Activated CD4-positive, alpha-beta memory T cell treated with anti-CD3 and anti-CD28 coated beads, Interleukin-2, amount 10 ng/mL, durations not matched to agents 7 days and 5 days (primary cell): ENCODE measurements around the gene LRTM2. TPM values are rescaled to one million over a fixed set of nuclear protein-coding genes. Genes with fewer than 3 reads are reported as not detected.
A peak's percentile ranks its signal among the peaks of the same experiment; 100 is the strongest.

Experiments
- CTCF ChIA-PET: fragments of 350-600 bp; sonication (Branson Sonifier 250); formaldehyde crosslinking; loops from one replicate; lab custom pipeline; 2021; ENCODE audit warnings: antibody characterized with exemption, inconsistent platforms; lab: Charles Lee
- POLR2A ChIA-PET: fragments of 350-600 bp; sonication (Branson Sonifier 250); formaldehyde crosslinking; loops from one replicate; lab custom pipeline; 2021; ENCODE audit warnings: antibody characterized with exemption; lab: Charles Lee
- DNase-seq: peaks from one replicate; pipeline ENCODE4 v3.0.0-alpha.2; 2020
- H3K27ac Mint-ChIP-seq: one replicate; pipeline ENCODE4 v1.8.0; 2021; ENCODE audit warnings: mild to moderate bottlenecking, mixed read lengths
- H3K27me3 Mint-ChIP-seq: one replicate; pipeline ENCODE4 v1.8.0; 2021; ENCODE audit warnings: mixed read lengths
- H3K36me3 Mint-ChIP-seq: one replicate; pipeline ENCODE4 v1.8.0; 2021; ENCODE audit warnings: low read depth, mixed read lengths
- H3K4me1 Mint-ChIP-seq: one replicate; pipeline ENCODE4 v1.8.0; 2021; ENCODE audit warnings: mixed read lengths
- H3K4me3 Mint-ChIP-seq: one replicate; pipeline ENCODE4 v1.8.0; 2021; ENCODE audit warnings: mild to moderate bottlenecking, mixed read lengths
- H3K9me3 Mint-ChIP-seq: one replicate; pipeline ENCODE4 v1.8.0; 2021; ENCODE audit warnings: mixed read lengths
- total RNA-seq, 2 experiments: library from RNA; stranded (reverse); gene quantifications; one replicate each; pipeline ENCODE4 v1.2.3, GENCODE V29; 2021

The LRTM2 gene
- total RNA-seq, 2 experiments from 2014 or later, result not detected

GRCh38 chr12:1792406-1792805 is 28.0 kb upstream of the LRTM2 start:
- POLR2A ChIA-PET, result interaction anchor here (2.5 to 2.6 kb wide), 2 partner anchors 132 to 139 kb away, joined by 17 to 26 read pairs; no protein-coding TSS in a partner anchor

GRCh38 chr12:1793426-1794210 is 26.7 kb upstream of the LRTM2 start:
- peaks cover 28% of the 10 kb centered on the region for H3K4me1 Mint-ChIP-seq
- H3K9me3 Mint-ChIP-seq, result no peaks in the 10 kb centered on the region
- H3K27me3 Mint-ChIP-seq, result no peaks in the 10 kb centered on the region
- H3K27ac Mint-ChIP-seq, result no peak overlapping the region
- no peak for DNase-seq
- peaks cover 4% of the 10 kb centered on the region for H3K36me3 Mint-ChIP-seq
- ChIA-PET POLR2A (no interaction called here), CTCF (interaction anchor here (1.0 to 5.8 kb wide), 5 partner anchors 138 to 158 kb away, joined by 4 to 282 read pairs (median 62); no protein-coding TSS in a partner anchor)
- H3K4me3 Mint-ChIP-seq, result no peak overlapping the region

More at GRCh38 chr12:1792406-1792805, 28.0 kb upstream of the LRTM2 start:
- peak; percentile 14 for DNase-seq
- Mint-ChIP-seq H3K27me3 (no peaks in the 10 kb centered on the region), H3K9me3 (no peaks in the 10 kb centered on the region), H3K27ac (no peak overlapping the region), H3K4me1 (peaks cover 27% of the 10 kb centered on the region), H3K4me3 (no peak overlapping the region), H3K36me3 (peaks cover 4% of the 10 kb centered on the region)
- CTCF ChIA-PET, result interaction anchor here (0.9 to 5.8 kb wide), 4 partner anchors 137 to 242 kb away, joined by 3 to 282 read pairs (median 74); no protein-coding TSS in a partner anchor

GRCh38 chr12:1794440-1795090 is 25.8 kb upstream of the LRTM2 start:
- ChIA-PET POLR2A (interaction anchor here (0.6 to 1.6 kb wide), 2 partner anchors 145 to 185 kb away, joined by 3 to 15 read pairs; no protein-coding TSS in a partner anchor), CTCF (interaction anchor here (1.0 to 3.6 kb wide), 6 partner anchors 141 to 240 kb away, joined by 3 to 57 read pairs (median 6); no protein-coding TSS in a partner anchor)
- DNase-seq, result no peak

GRCh38 chr12:1795221-1795784 is 25.1 kb upstream of the LRTM2 start:
- ChIA-PET CTCF (interaction anchor here (0.6 to 3.6 kb wide), 9 partner anchors 34 to 239 kb away, joined by 3 to 57 read pairs (median 3); no protein-coding TSS in a partner anchor), POLR2A (interaction anchor here (0.6 to 1.6 kb wide), 5 partner anchors 19 to 184 kb away, joined by 3 to 15 read pairs (median 3); no protein-coding TSS in a partner anchor)
- no peaks in the 10 kb centered on the region for H3K9me3 Mint-ChIP-seq
- H3K36me3 Mint-ChIP-seq, result no peaks in the 10 kb centered on the region
- H3K27me3 Mint-ChIP-seq, result no peaks in the 10 kb centered on the region
- H3K4me3 Mint-ChIP-seq, result peak overlapping the region; percentile 43
- H3K27ac Mint-ChIP-seq, result no peak overlapping the region
- peak; percentile 16 for DNase-seq
- H3K4me1 Mint-ChIP-seq, result peaks cover 24% of the 10 kb centered on the region

More at GRCh38 chr12:1794440-1795090, 25.8 kb upstream of the LRTM2 start:
- peaks cover 26% of the 10 kb centered on the region for H3K4me1 Mint-ChIP-seq
- H3K27me3 Mint-ChIP-seq, result no peaks in the 10 kb centered on the region
- peaks cover 4% of the 10 kb centered on the region for H3K36me3 Mint-ChIP-seq
- no peaks in the 10 kb centered on the region for H3K9me3 Mint-ChIP-seq
- no peak overlapping the region for H3K4me3 Mint-ChIP-seq
- H3K27ac Mint-ChIP-seq, result no peak overlapping the region

- POLR2A ChIA-PET, result interaction anchor here (0.7 to 1.6 kb wide), 4 partner anchors 18 to 161 kb away, joined by 3 to 15 read pairs (median 3); no protein-coding TSS in a partner anchor
- H3K4me3 Mint-ChIP-seq, result peak overlapping the region; percentile 82
- no peaks in the 10 kb centered on the region for H3K36me3 Mint-ChIP-seq
- H3K9me3 Mint-ChIP-seq, result no peaks in the 10 kb centered on the region
- peaks cover 18% of the 10 kb centered on the region for H3K4me1 Mint-ChIP-seq
- no peaks in the 10 kb centered on the region for H3K27me3 Mint-ChIP-seq
- CTCF ChIA-PET, result interaction anchor here (0.6 to 3.6 kb wide), 10 partner anchors 34 to 239 kb away, joined by 3 to 57 read pairs (median 3); no protein-coding TSS in a partner anchor
- H3K27ac Mint-ChIP-seq, result peak overlapping the region; percentile 79
- peak; percentile 95 for DNase-seq
These were observed 24.4 kb upstream of the LRTM2 start for GRCh38 chr12:1795785-1796514.

- Mint-ChIP-seq H3K9me3 (no peaks in the 10 kb centered on the region), H3K27ac (peak overlapping the region; percentile 79), H3K4me3 (peak overlapping the region; percentile 82), H3K27me3 (no peaks in the 10 kb centered on the region), H3K36me3 (no peaks in the 10 kb centered on the region), H3K4me1 (peaks cover 12% of the 10 kb centered on the region)
- ChIA-PET POLR2A (interaction anchor here (0.6 to 1.8 kb wide), 7 partner anchors 12 to 203 kb away, joined by 3 to 8 read pairs (median 3); no protein-coding TSS in a partner anchor), CTCF (interaction anchor here (0.9 to 3.6 kb wide), 5 partner anchors 35 to 162 kb away, joined by 3 to 57 read pairs (median 3); no protein-coding TSS in a partner anchor)
- DNase-seq, result peak; percentile 61
These were observed 23.8 kb upstream of the LRTM2 start for GRCh38 chr12:1796515-1797010.

GRCh38 chr12:1797011-1797901 is 23.1 kb upstream of the LRTM2 start:
- ChIA-PET CTCF (interaction anchor here (1.2 to 3.6 kb wide), 4 partner anchors 135 to 162 kb away, joined by 3 to 57 read pairs (median 12); no protein-coding TSS in a partner anchor), POLR2A (interaction anchor here (0.6 to 1.8 kb wide), 8 partner anchors 9 to 204 kb away, joined by 3 to 8 read pairs (median 4); no protein-coding TSS in a partner anchor)
- peak; percentile 66 for DNase-seq
- Mint-ChIP-seq H3K9me3 (no peaks in the 10 kb centered on the region), H3K27ac (peak overlapping the region; percentile 69), H3K4me3 (peak overlapping the region; percentile 75), H3K36me3 (no peaks in the 10 kb centered on the region), H3K4me1 (peaks cover 7% of the 10 kb centered on the region), H3K27me3 (no peaks in the 10 kb centered on the region)

GRCh38 chr12:1797991-1798640 is 22.2 kb upstream of the LRTM2 start:
- CTCF ChIA-PET, result interaction anchor here (1.0 to 1.8 kb wide), 3 partner anchors 108 to 164 kb away, joined by 3 to 12 read pairs (median 4); partner anchors contain the start of gene ADIPOR2
- H3K4me3 Mint-ChIP-seq, result peak overlapping the region; percentile 24
- H3K9me3 Mint-ChIP-seq, result no peaks in the 10 kb centered on the region
- H3K27ac Mint-ChIP-seq, result no peak overlapping the region
- DNase-seq, result no peak
- POLR2A ChIA-PET, result interaction anchor here (0.6 to 1.8 kb wide), 3 partner anchors 8 to 120 kb away, joined by 3 to 5 read pairs (median 4); no protein-coding TSS in a partner anchor
- no peaks in the 10 kb centered on the region for H3K27me3 Mint-ChIP-seq
- H3K36me3 Mint-ChIP-seq, result no peaks in the 10 kb centered on the region
- H3K4me1 Mint-ChIP-seq, result peaks cover 7% of the 10 kb centered on the region

GRCh38 chr12:1798641-1799020 is 21.7 kb upstream of the LRTM2 start:
- Mint-ChIP-seq H3K4me1 (peaks cover 7% of the 10 kb centered on the region), H3K27me3 (no peaks in the 10 kb centered on the region), H3K27ac (no peak overlapping the region), H3K9me3 (no peaks in the 10 kb centered on the region), H3K36me3 (no peaks in the 10 kb centered on the region), H3K4me3 (no peak overlapping the region)
- POLR2A ChIA-PET, result no interaction called here
- CTCF ChIA-PET, result interaction anchor here (1.0 to 1.8 kb wide), 3 partner anchors 108 to 164 kb away, joined by 3 to 12 read pairs (median 4); partner anchors contain the start of gene ADIPOR2
- peak; percentile 16 for DNase-seq
